GM19035 (cell line): ENCODE measurements around the gene AK5.

Source experiments
- ATAC-seq: cut with Tn5 transposase; IDR thresholded peaks from one replicate; pipeline ENCODE4 v1.9.1; 2021; ENCODE audit not compliant: unreplicated experiment

AK5 gene

GRCh38 chr1:77430966-77431690 lies 149.3 kb downstream of the AK5 start:
- no peak for ATAC-seq

GRCh38 chr1:77433934-77434333 lies 152.1 kb downstream of the AK5 start:
- ATAC-seq, result no peak

GRCh38 chr1:77434967-77435366 lies 153.1 kb downstream of the AK5 start:
- no peak for ATAC-seq

- ATAC-seq, result no peak
These were observed 156.6 kb downstream of the AK5 start for GRCh38 chr1:77438236-77438913.

- no peak for ATAC-seq
These were observed 165.2 kb downstream of the AK5 start for GRCh38 chr1:77446841-77447555.

GRCh38 chr1:77447669-77448068 lies 165.8 kb downstream of the AK5 start:
- ATAC-seq, result no peak

DNA sequence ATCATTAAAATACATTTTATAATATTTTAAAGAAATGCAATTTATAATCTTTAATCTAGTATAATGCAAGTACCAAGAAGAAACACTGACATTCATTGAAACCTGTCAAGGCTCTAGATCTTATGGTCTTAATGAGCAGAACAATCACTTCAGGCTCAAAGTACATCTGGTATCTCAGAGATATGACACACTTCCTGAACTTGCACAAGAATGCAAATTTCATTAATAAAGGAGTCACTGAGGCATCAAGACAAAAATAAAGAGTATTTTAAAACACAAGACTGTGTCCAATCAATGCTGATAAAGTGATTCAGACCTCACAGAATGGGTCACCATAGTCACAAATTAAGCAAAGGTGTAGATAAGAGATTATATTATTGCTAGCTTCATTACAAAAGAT lies 178.1 kb downstream of the AK5 start:
- ATAC-seq, result no peak

- ATAC-seq, result no peak
These were observed 179.9 kb downstream of the AK5 start for GRCh38 chr1:77461691-77462090.

- ATAC-seq, result no peak
These were observed 181.4 kb downstream of the AK5 start for GRCh38 chr1:77463216-77463615.

DNA sequence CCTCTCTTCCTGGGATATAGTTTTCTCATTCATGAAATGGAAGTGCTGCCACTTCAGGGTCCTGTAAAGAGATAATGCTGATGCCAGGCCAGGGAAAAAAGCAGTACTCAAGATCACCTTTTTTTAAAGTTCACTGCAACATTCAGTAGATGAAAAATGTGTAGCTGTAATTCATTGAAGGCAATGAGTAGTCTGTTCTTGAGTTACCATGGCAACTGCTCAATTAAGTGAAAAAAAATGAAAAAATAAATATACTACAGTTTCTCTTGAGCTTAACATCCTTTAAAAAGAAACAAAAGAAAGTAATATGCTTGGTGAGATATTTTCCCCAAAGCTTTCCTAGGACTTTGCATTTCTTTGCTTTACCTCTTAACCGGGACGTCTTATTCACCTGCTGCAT lies 183.3 kb downstream of the AK5 start:
- ATAC-seq, result no peak

- ATAC-seq, result no peak
These were observed 184.1 kb downstream of the AK5 start for GRCh38 chr1:77465922-77466321.

GRCh38 chr1:77467021-77467595 lies 185.3 kb downstream of the AK5 start:
- no peak for ATAC-seq

GRCh38 chr1:77467741-77468140 lies 185.9 kb downstream of the AK5 start:
- ATAC-seq, result no peak

GRCh38 chr1:77468257-77468948 lies 186.6 kb downstream of the AK5 start:
- no peak for ATAC-seq

DNA sequence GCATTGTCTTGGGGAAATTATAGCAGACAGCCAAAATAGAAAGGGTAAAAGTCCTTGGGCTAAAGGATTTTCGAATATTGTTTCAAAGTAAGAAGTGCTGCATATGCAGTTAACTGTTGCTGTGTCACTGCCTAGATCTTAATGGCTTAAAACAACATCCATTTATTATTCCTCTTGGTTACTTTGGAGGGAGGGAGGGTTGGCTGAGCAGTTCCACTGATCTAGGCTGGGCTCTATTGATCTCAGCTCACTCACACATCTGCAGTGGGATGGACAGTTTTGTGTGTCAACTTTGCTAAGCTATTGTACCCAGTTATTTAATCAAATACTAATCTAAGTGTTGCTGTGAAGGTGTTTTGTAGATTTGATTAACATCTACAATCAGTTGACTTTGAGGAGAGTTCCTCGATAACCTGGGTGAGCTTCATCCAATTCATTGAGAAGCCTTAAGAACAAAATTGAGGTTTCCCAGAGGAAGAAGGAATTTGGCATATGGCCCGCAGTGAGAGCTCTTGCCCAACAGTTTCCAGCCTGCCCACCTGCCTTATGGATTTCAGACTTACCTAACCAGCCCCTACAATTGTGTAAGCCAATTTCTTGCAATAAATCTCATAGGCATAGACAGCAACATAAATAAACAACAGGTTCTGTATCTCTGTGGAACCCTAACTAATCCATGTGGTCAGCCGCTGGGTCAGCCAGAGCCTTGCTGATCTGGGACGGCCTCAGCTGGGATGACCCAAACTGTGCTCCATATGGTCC lies 187.3 kb downstream of the AK5 start:
- no peak for ATAC-seq

GRCh38 chr1:77471691-77472090 lies 189.9 kb downstream of the AK5 start:
- ATAC-seq, result no peak

DNA sequence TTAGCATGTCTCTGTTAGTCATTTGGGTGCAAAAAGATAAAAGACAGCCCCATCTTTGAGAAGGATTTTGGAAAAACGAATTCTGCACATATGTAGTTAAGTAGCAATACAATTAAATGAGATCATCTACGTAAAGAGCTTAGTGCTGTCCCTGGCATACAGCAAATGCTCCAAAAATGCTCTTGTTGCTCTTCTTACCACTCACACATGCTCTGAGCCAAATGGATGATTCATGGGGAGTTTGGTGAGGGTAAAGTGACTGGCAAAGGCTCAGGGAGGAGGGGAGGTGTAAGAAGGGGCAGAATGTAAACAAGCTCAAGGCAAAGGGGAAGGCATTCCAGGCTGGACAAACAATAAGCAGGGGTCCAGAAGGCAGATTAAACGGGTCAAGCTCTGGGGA lies 191.9 kb downstream of the AK5 start:
- no peak for ATAC-seq

DNA sequence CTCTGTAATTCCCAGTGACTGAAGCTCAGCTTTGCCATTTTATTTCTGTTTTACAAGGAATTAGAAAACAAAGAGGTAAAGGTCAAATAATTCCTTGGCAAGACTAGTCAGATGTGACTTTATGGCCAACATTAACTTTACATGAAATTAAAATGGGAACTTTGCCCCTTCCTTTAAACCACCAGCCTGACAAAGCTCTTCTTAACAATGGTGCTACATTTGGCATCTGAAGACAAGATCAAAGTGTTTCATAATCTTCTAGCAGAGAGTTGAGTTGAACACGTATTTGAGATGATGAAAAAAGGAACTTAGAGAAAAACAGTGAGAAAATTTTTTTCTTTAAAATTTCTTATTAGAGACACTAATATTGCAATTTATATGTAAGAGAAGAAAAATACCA lies 193.8 kb downstream of the AK5 start:
- no peak for ATAC-seq

DNA sequence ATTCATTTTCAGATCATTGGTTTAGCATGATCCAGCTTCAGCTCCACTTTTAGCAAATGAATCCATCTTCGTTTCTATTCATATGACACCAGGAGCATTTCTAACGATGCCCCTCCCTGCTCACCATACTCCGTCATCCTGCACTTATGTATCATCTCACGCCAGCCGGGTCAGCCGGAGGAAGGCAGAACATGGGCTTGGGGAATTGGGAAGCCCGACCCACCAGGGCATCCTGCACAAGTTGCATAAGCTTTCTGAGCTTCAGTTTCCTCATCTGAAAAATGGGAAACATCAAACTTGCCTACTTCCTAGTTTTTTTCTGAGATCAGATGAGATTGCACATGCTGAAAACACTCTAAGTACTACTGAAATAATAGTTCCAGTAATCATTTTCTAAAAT lies 194.7 kb downstream of the AK5 start:
- no peak for ATAC-seq

- ATAC-seq, result no peak
These were observed 202.5 kb downstream of the AK5 start for GRCh38 chr1:77484334-77484733.
